ENCODE data around the gene SSH2. TPM values are rescaled to one million over a fixed set of nuclear protein-coding genes. Genes with fewer than 3 reads are reported as not detected.

Gene SSH2
- total RNA-seq, 1 donor from 2014 or later, result 12.2 TPM

DNA sequence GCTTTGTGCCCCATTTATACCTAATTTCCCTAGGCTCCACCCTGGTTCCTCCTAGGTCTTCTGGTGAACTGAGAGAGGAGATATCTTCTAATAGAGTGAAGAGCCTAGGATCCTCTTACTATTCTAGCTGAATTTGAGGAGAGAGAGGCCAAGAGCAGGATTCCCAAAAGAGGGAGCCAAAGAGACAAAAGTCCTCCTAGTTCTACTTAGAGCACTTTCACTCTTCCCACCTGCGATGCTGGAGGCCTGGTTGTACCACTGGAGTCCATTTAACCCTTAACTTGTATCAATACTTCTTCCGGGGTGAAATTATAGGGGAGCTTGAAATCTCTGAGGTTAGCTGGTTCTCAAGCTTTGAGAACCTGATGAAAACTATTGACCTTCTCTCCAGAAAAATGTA is 3.4 kb upstream of the SSH2 start:
- Mint-ChIP-seq H3K27ac (no peak overlapping the region), H3K27me3 (ENCODE audit: insufficient read depth, low read depth) (peaks cover 4% of the 10 kb centered on the region), H3K4me1 (peaks cover 2% of the 10 kb centered on the region), H3K9me3 (no peaks in the 10 kb centered on the region), H3K4me3 (no peak overlapping the region), H3K36me3 (no peaks in the 10 kb centered on the region)
- Histone ChIP-seq H3F3A (ENCODE audit: low read depth) (peaks cover 29% of the 10 kb centered on the region), H2AFZ (replicated peaks) (no peak overlapping the region), H3K4me2 (no peak overlapping the region), H3K9ac (no peak overlapping the region), H3K79me2 (ENCODE audit: low read depth) (peaks cover 11% of the 10 kb centered on the region), H3K27ac (no peak overlapping the region), H4K20me1 (ENCODE audit: low read depth) (no peaks in the 10 kb centered on the region), H3K27me3 (no peaks in the 10 kb centered on the region), H3K4me1 (peaks cover 15% of the 10 kb centered on the region), H3K9me3 (ENCODE audit: low read depth) (no peaks in the 10 kb centered on the region), H3K36me3 (no peaks in the 10 kb centered on the region), H3K4me3 (no peak overlapping the region)
- TF ChIP-seq CTCF (IDR thresholded peaks at IDR 0.05) (peak; percentile 39), EZH2 (IDR thresholded peaks at IDR 0.05) (no peak)
- DNase-seq (ENCODE audit: low spot score), result peak; percentile 50

DNA sequence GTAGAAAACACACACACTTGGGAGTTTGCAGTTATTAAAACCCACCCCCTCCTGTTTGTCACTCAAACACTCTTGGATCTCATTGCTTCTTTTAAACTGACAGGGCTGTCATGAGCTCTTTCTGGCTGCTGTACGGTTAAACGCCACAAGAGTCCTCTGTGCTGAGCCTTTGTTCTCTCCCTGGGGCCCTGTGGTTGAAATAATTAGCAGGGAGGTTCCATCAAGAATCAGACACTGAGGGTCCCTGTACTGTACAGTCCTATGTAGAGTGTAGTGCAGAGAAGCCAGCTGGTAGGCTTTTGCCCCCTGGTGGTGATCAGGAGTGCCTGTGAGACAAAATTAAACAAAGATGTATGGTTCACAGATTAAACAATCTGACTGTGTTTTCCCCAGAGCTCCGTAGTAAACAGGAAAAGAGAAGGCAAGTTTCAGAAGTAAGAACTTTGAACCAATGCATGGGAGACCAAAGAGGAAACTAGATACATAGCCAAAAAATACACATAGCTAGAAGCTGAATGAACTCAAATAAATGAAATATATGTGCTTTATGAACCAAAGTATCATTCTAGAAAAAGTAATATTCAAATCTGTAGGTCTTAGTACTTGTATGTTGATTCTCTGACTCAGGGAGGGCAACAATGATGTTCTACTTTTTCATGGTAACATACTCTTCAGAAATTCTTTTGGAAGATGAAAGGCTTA is 1.4 kb upstream of the SSH2 start:
- no peak overlapping the region for H3K4me3 Mint-ChIP-seq
- H3K79me2 ChIP-seq (ENCODE audit: low read depth), result peaks cover 31% of the 10 kb centered on the region
- H3K36me3 Mint-ChIP-seq, result no peaks in the 10 kb centered on the region
- H3K27ac ChIP-seq, result no peak overlapping the region
- TF ChIP-seq EZH2phosphoT487 (IDR thresholded peaks at IDR 0.05), result no peak
- TF ChIP-seq CTCF (IDR thresholded peaks at IDR 0.05), result peak; percentile 95
- H3F3A ChIP-seq (ENCODE audit: low read depth), result peaks cover 29% of the 10 kb centered on the region
- H3K4me1 Mint-ChIP-seq, result peaks cover 13% of the 10 kb centered on the region
- H3K4me1 ChIP-seq, result peaks cover 17% of the 10 kb centered on the region
- H4K20me1 ChIP-seq (ENCODE audit: low read depth), result no peaks in the 10 kb centered on the region
- peak overlapping the region; percentile 93 for H3K4me2 ChIP-seq
- no peaks in the 10 kb centered on the region for H3K36me3 ChIP-seq
- peak overlapping the region; percentile 78 for H3K4me3 ChIP-seq
- H3K27me3 Mint-ChIP-seq (ENCODE audit: insufficient read depth, low read depth), result peaks cover 1% of the 10 kb centered on the region
- H3K27me3 ChIP-seq, result no peaks in the 10 kb centered on the region
- H3K9ac ChIP-seq, result no peak overlapping the region
- no peak overlapping the region for H3K27ac Mint-ChIP-seq
- peak overlapping the region; percentile 74 for H2AFZ ChIP-seq (replicated peaks)
- no peaks in the 10 kb centered on the region for H3K9me3 ChIP-seq (ENCODE audit: low read depth)
- no peaks in the 10 kb centered on the region for H3K9me3 Mint-ChIP-seq
- peak; percentile 86 for DNase-seq (ENCODE audit: low spot score)

- no peaks in the 10 kb centered on the region for H4K20me1 ChIP-seq (ENCODE audit: low read depth)
- Mint-ChIP-seq H3K9me3 (no peaks in the 10 kb centered on the region), H3K36me3 (no peaks in the 10 kb centered on the region), H3K27ac (no peak overlapping the region), H3K4me3 (no peak overlapping the region), H3K27me3 (ENCODE audit: insufficient read depth, low read depth) (no peaks in the 10 kb centered on the region), H3K4me1 (peaks cover 13% of the 10 kb centered on the region)
- no peaks in the 10 kb centered on the region for H3K9me3 ChIP-seq (ENCODE audit: low read depth)
- no peaks in the 10 kb centered on the region for H3K27me3 ChIP-seq
- H3K4me2 ChIP-seq, result peak overlapping the region; percentile 93
- peaks cover 17% of the 10 kb centered on the region for H3K4me1 ChIP-seq
- no peak for TF ChIP-seq EZH2phosphoT487 (IDR thresholded peaks at IDR 0.05)
- no peak for TF ChIP-seq CTCF (IDR thresholded peaks at IDR 0.05)
- TF ChIP-seq EZH2 (IDR thresholded peaks at IDR 0.05), result no peak
- H3K36me3 ChIP-seq, result no peaks in the 10 kb centered on the region
- H3K9ac ChIP-seq, result no peak overlapping the region
- peak overlapping the region; percentile 97 for H2AFZ ChIP-seq (replicated peaks)
- H3K4me3 ChIP-seq, result peak overlapping the region; percentile 78
- H3K79me2 ChIP-seq (ENCODE audit: low read depth), result peaks cover 40% of the 10 kb centered on the region
- H3F3A ChIP-seq (ENCODE audit: low read depth), result peaks cover 29% of the 10 kb centered on the region
- H3K27ac ChIP-seq, result no peak overlapping the region
- peak; percentile 79 for DNase-seq (ENCODE audit: low spot score)
Measured at GRCh38 chr17:29930409-29931010, 482 bp upstream of the SSH2 start.

Data from neural progenitor cell (in vitro differentiated cells).